Right cardiac atrium (tissue), 5 donors: Measurements from ENCODE around the gene CCDC148. TPM values are rescaled to one million over a fixed set of nuclear protein-coding genes. Genes with fewer than 3 reads are reported as not detected.
A peak's percentile ranks its signal among the peaks of the same experiment; 100 is the strongest.
"Not testable (repeated sequence)": the region's sequence is repeated elsewhere in the genome, so short reads cannot be mapped to it uniquely, and the experiment has no call there.

Source experiments
- ATAC-seq, 2 donors: fragments of 200-7000 bp; cut with Tn5 transposase; one replicate each; pipeline versions ENCODE4 v1.8.0 to v1.9.1; 2020; ENCODE audit warnings: moderate library complexity in 2 of 2, mild to moderate bottlenecking in 1 of 2
- DNase-seq, 3 donors: peaks; one replicate each; pipeline ENCODE4 v3.0.0-alpha.2; 2020
- H3K27ac ChIP-seq: one replicate; pipeline ENCODE4 v1.5.1; 2013; ENCODE audit warnings: mild to moderate bottlenecking, low read length, control low read depth, moderate library complexity
- H3K27me3 ChIP-seq: one replicate; pipeline ENCODE4 v1.6.1; 2013; ENCODE audit not compliant: control insufficient read depth, insufficient read depth
- H3K4me1 ChIP-seq: one replicate; pipeline ENCODE4 v1.6.1; 2013; ENCODE audit warnings: low read length; ENCODE audit not compliant: control insufficient read depth, insufficient read depth
- H3K4me3 ChIP-seq: one replicate; pipeline ENCODE4 v1.5.1; 2013; ENCODE audit warnings: low read length, control low read depth
- H3K9me3 ChIP-seq: one replicate; pipeline ENCODE4 v1.6.1; 2013; ENCODE audit warnings: low read length; ENCODE audit not compliant: control insufficient read depth
- WGBS: extraction: QIAGEN DNeasy Blood & Tissue Kit; methylation state at CpG from one replicate; pipeline ENCODE4 v1.1.7; 2013; 5-methylcytosine and 5-hydroxymethylcytosine counted together
- intact Hi-C, 4 donors: fragments of 100-400 bp; cut with DNase I; formaldehyde crosslinking; loops; one replicate each; pipeline versions ENCODE4 v1.11.0 to v1.14.0; 2022 to 2023
- polyA plus RNA-seq: library from polyadenylated mRNA; stranded (reverse); fragments of 200-250 nt; gene quantifications from one replicate; pipeline ENCODE4 v1.2.3, GENCODE V29; 2013
- total RNA-seq, 4 donors: library from RNA; stranded (reverse); fragmentation: NEBNext Ultra II Directional; extraction: Animal tissue kit (Norgen Biotek cat#: 25700); gene quantifications; one replicate each; pipeline ENCODE4 v1.2.1, GENCODE V29; 2021
- donor health status: healthy with polysubstance abuse.
- donor health status: DM: no; HTN: yes; CAD: no.
- donor health status: DM: no; HTN: no; CAD: no.
- donor health status: DM: no; HTN: yes; CAD: no; lungs with severe emphysema.
- donor health status: DM: yes; HTN: yes; CAD: no.

The CCDC148 gene
- total and polyA plus RNA-seq, 5 donors, result 0.23 to 2.4 (median 1.1) TPM

GRCh38 chr2:158242280-158242679, 214.3 kb downstream of the CCDC148 start:
- no peaks in the 10 kb centered on the region for H3K27me3 ChIP-seq
- H3K4me3 ChIP-seq, result no peak overlapping the region
- intact Hi-C loops, result no loop called here
- no peaks in the 10 kb centered on the region for H3K4me1 ChIP-seq
- no peak overlapping the region for H3K27ac ChIP-seq
- ATAC-seq, result no peak
- WGBS, result 70% methylated on average over 2 of the region's 2 CpGs
- H3K9me3 ChIP-seq, result no peaks in the 10 kb centered on the region
- no peak for DNase-seq

- ATAC-seq, result no peak
- no peak for DNase-seq
- H3K27ac ChIP-seq, result no peak overlapping the region
- no peaks in the 10 kb centered on the region for H3K27me3 ChIP-seq
- intact Hi-C loops, result no loop called here
- no peaks in the 10 kb centered on the region for H3K9me3 ChIP-seq
- 46% methylated on average over 2 of the region's 2 CpGs for WGBS
- no peaks in the 10 kb centered on the region for H3K4me1 ChIP-seq
- no peak overlapping the region for H3K4me3 ChIP-seq
Measured at GRCh38 chr2:158240975-158241374, 215.6 kb downstream of the CCDC148 start.

- WGBS, result 94% methylated on average over 2 of the region's 2 CpGs
- no peaks in the 10 kb centered on the region for H3K4me1 ChIP-seq
- no peak for ATAC-seq
- no peaks in the 10 kb centered on the region for H3K27me3 ChIP-seq
- H3K27ac ChIP-seq, result no peak overlapping the region
- H3K9me3 ChIP-seq, result no peaks in the 10 kb centered on the region
- no peak for DNase-seq
- H3K4me3 ChIP-seq, result no peak overlapping the region
- intact Hi-C loops, result no loop called here
Measured at GRCh38 chr2:158239271-158239670, 217.3 kb downstream of the CCDC148 start.

- DNase-seq, result no peak
- WGBS, result 96% methylated on average over 1 of the region's 1 CpG
- ATAC-seq, result no peak
- intact Hi-C loops, result no loop called here
- no peak overlapping the region for H3K4me3 ChIP-seq
- H3K4me1 ChIP-seq, result no peaks in the 10 kb centered on the region
- H3K27me3 ChIP-seq, result no peaks in the 10 kb centered on the region
- H3K27ac ChIP-seq, result no peak overlapping the region
- no peaks in the 10 kb centered on the region for H3K9me3 ChIP-seq
Measured at GRCh38 chr2:158234497-158234896, 222.1 kb downstream of the CCDC148 start.

- Histone ChIP-seq H3K4me1 (no peaks in the 10 kb centered on the region), H3K4me3 (no peak overlapping the region), H3K27me3 (no peaks in the 10 kb centered on the region), H3K9me3 (no peaks in the 10 kb centered on the region), H3K27ac (no peak overlapping the region)
- WGBS, result 53% methylated on average over 1 of the region's 1 CpG
- intact Hi-C loops, result no loop called here
- DNase-seq (no peak), ATAC-seq (no peak)
Measured at GRCh38 chr2:158232476-158232875, 224.1 kb downstream of the CCDC148 start.

GRCh38 chr2:158228943-158229508, 227.5 kb downstream of the CCDC148 start:
- ATAC-seq, result no peak
- DNase-seq, result no peak
- Histone ChIP-seq H3K9me3 (no peaks in the 10 kb centered on the region), H3K27ac (no peak overlapping the region), H3K4me1 (no peaks in the 10 kb centered on the region), H3K4me3 (no peak overlapping the region), H3K27me3 (no peaks in the 10 kb centered on the region)
- intact Hi-C loops, result no loop called here

- H3K9me3 ChIP-seq, H3K27ac ChIP-seq, H3K27me3 ChIP-seq, H3K4me3 ChIP-seq, H3K4me1 ChIP-seq, DNase-seq, intact Hi-C loops, ATAC-seq: not testable (repeated sequence)
- WGBS, result 84% methylated on average over 8 of the region's 8 CpGs
Measured at GRCh38 chr2:158223066-158223465, 233.5 kb downstream of the CCDC148 start.

- no peak for DNase-seq
- no peaks in the 10 kb centered on the region for H3K27me3 ChIP-seq
- H3K9me3 ChIP-seq, result no peaks in the 10 kb centered on the region
- H3K27ac ChIP-seq, result no peak overlapping the region
- no peak overlapping the region for H3K4me3 ChIP-seq
- H3K4me1 ChIP-seq, result no peaks in the 10 kb centered on the region
- no peak for ATAC-seq
- WGBS, result 82% methylated on average over 4 of the region's 4 CpGs
- intact Hi-C loops, result no loop called here
Measured at GRCh38 chr2:158221063-158222020, 235.2 kb downstream of the CCDC148 start.

GRCh38 chr2:158217593-158217992, 239.0 kb downstream of the CCDC148 start:
- DNase-seq, result no peak
- Histone ChIP-seq H3K4me1 (no peaks in the 10 kb centered on the region), H3K27me3 (no peaks in the 10 kb centered on the region), H3K27ac (no peak overlapping the region), H3K4me3 (no peak overlapping the region), H3K9me3 (no peaks in the 10 kb centered on the region)
- intact Hi-C loops, result no loop called here
- 62% methylated on average over 8 of the region's 8 CpGs for WGBS
- no peak for ATAC-seq

GRCh38 chr2:158214431-158214830, 242.1 kb downstream of the CCDC148 start:
- Histone ChIP-seq H3K27ac (no peak overlapping the region), H3K4me1 (no peaks in the 10 kb centered on the region), H3K9me3 (no peaks in the 10 kb centered on the region), H3K27me3 (no peaks in the 10 kb centered on the region), H3K4me3 (no peak overlapping the region)
- intact Hi-C loops, result no loop called here
- WGBS, result 52% methylated on average over 2 of the region's 2 CpGs
- ATAC-seq (peak; percentile 54 to 56), DNase-seq (no peak)

- H3K27ac ChIP-seq, result no peak overlapping the region
- H3K4me3 ChIP-seq, result no peak overlapping the region
- 57% methylated on average over 2 of the region's 2 CpGs for WGBS
- H3K27me3 ChIP-seq, result no peaks in the 10 kb centered on the region
- ATAC-seq (no peak), DNase-seq (no peak)
- H3K4me1 ChIP-seq, result no peaks in the 10 kb centered on the region
- no peaks in the 10 kb centered on the region for H3K9me3 ChIP-seq
- intact Hi-C loops, result no loop called here
Measured at GRCh38 chr2:158213773-158214172, 242.8 kb downstream of the CCDC148 start.
